GM23248 (cell line): ENCODE results near the gene PRKCA. TPM values are rescaled to one million over a fixed set of nuclear protein-coding genes. Genes with fewer than 3 reads are reported as not detected.

ENCODE experiments used
- DNase-seq: peaks from one replicate; pipeline ENCODE4 v3.0.0-alpha.2; 2015
- H2AFZ ChIP-seq: fragments of 200-600 bp; sonication (generic); 2 replicates; pipeline ENCODE4 v1.6.1; 2016; ENCODE audit warnings: antibody characterized with exemption
- H3F3A ChIP-seq: fragments of 200-600 bp; sonication (generic); 2 replicates; pipeline ENCODE4 v1.6.1; 2016; ENCODE audit warnings: mild to moderate bottlenecking, antibody characterized with exemption, mixed run types; ENCODE audit not compliant: insufficient read depth
- H3K27ac ChIP-seq: fragments of 200-600 bp; sonication (generic); 2 replicates; pipeline ENCODE4 v1.5.1; 2016; ENCODE audit warnings: mild to moderate bottlenecking
- H3K27me3 ChIP-seq: fragments of 200-600 bp; sonication (generic); replicated peaks from 2 replicates; pipeline ENCODE4 v1.6.1; 2016; ENCODE audit warnings: mild to moderate bottlenecking; ENCODE audit not compliant: insufficient read depth
- H3K36me3 ChIP-seq: fragments of 200-600 bp; sonication (generic); 2 replicates; pipeline ENCODE4 v1.6.1; 2016; ENCODE audit warnings: low read depth, mild to moderate bottlenecking
- H3K4me1 ChIP-seq: fragments of 200-600 bp; sonication (generic); 2 replicates; pipeline ENCODE4 v1.6.1; 2016; ENCODE audit warnings: mild to moderate bottlenecking; ENCODE audit not compliant: insufficient read depth
- H3K4me2 ChIP-seq: fragments of 200-600 bp; sonication (generic); one replicate; pipeline ENCODE4 v1.6.1; 2016; ENCODE audit warnings: mild to moderate bottlenecking; ENCODE audit not compliant: unreplicated experiment
- H3K4me3 ChIP-seq: fragments of 200-600 bp; sonication (generic); 2 replicates; pipeline ENCODE4 v1.5.1; 2016; ENCODE audit warnings: mild to moderate bottlenecking
- H3K79me2 ChIP-seq: fragments of 200-600 bp; sonication (generic); 2 replicates; pipeline ENCODE4 v1.6.1; 2016; ENCODE audit warnings: mild to moderate bottlenecking; ENCODE audit not compliant: insufficient read depth
- H3K9ac ChIP-seq: fragments of 200-600 bp; sonication (generic); 2 replicates; pipeline ENCODE4 v1.6.1; 2016; ENCODE audit warnings: mild to moderate bottlenecking
- H3K9me2 ChIP-seq: fragments of 200-600 bp; sonication (generic); 2 replicates; pipeline ENCODE4 v1.6.1; 2016; ENCODE audit warnings: mixed run types, mild to moderate bottlenecking, moderate library complexity; ENCODE audit not compliant: insufficient read depth
- H3K9me3 ChIP-seq: fragments of 200-600 bp; sonication (generic); one replicate; pipeline ENCODE4 v1.6.1; 2017; ENCODE audit warnings: low read depth
- H4K20me1 ChIP-seq: fragments of 200-600 bp; sonication (generic); 2 replicates; pipeline ENCODE4 v1.6.0; 2016; ENCODE audit not compliant: insufficient read depth
- EZH2 ChIP-seq: fragments of 200-600 bp; sonication (generic); IDR thresholded peaks from 2 replicates; pipeline ENCODE4 v1.6.1; 2018; ENCODE audit warnings: antibody characterized with exemption, mild to moderate bottlenecking; ENCODE audit not compliant: insufficient read depth, poor library complexity, severe bottlenecking
- EZH2phosphoT487 ChIP-seq: fragments of 200-600 bp; sonication (generic); IDR thresholded peaks from 2 replicates; pipeline ENCODE4 v1.6.1; 2018; ENCODE audit warnings: antibody characterized with exemption, moderate library complexity, mild to moderate bottlenecking, low read depth; ENCODE audit not compliant: insufficient read depth
- WGBS, 2 experiments: methylation state at CpG; one replicate each; pipeline ENCODE4 v1.1.6; 2015 to 2017; ENCODE audit warnings: low lambda C conversion rate in 2 of 2, low coverage in 1 of 2; ENCODE audit errors: missing lambda C conversion rate in 2 of 2; 5-methylcytosine and 5-hydroxymethylcytosine counted together
- in situ Hi-C: fragments of 300-500 bp; cut with MboI; formaldehyde crosslinking; loops from 2 replicates; pipeline ENCODE4 v1.15.0; 2020
- polyA plus RNA-seq: library from polyadenylated mRNA; unstranded; fragments of >200 nt; fragmentation: Nextera tagmentation; extraction: Ambion mirVana; gene quantifications from 2 replicates; pipeline ENCODE4 v1.2.1, GENCODE V29; 2016
- total RNA-seq: library from RNA; depleted of rRNA; stranded (reverse); fragments of >200 nt; shearing (Covaris generic); gene quantifications from 2 replicates; pipeline ENCODE4 v1.2.3, GENCODE V29; 2014

PRKCA gene
- total and polyA plus RNA-seq, 2 experiments from 2014 or later: 17.3 to 28.5 TPM

DNA sequence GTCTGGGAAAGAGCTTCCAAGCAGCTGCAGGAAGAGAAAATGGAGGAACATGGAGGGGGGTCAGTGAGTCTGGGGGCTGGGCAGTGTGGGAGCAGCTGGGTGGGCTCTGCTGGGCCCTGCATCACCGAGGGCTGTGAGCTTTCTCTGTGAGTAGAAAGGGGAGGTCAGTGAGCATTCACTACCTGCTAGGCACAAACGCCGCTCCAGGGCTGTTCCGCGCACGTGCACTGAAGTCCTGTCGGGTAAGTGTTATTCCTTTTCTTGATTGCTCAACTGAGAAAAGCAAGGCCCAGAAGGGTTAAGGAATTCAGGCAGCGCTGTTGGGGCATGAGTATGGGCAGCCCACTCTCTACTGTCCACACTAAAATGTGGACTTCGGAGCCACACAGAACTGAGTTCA is 537.2 kb downstream of the PRKCA start:
- Histone ChIP-seq H3K9me3 (no peaks in the 10 kb centered on the region), H3K4me3 (no peak overlapping the region), H3K9ac (no peak overlapping the region), H3K4me2 (no peak overlapping the region), H3K27ac (no peak overlapping the region), H3K9me2 (no peaks in the 10 kb centered on the region), H3F3A (no peaks in the 10 kb centered on the region), H4K20me1 (no peaks in the 10 kb centered on the region), H3K79me2 (no peaks in the 10 kb centered on the region), H3K4me1 (no peaks in the 10 kb centered on the region), H2AFZ (no peak overlapping the region), H3K36me3 (no peaks in the 10 kb centered on the region), H3K27me3 (peaks cover 38% of the 10 kb centered on the region)
- 69 to 81% methylated on average over 8 to 9 of the region's 9 CpGs for WGBS, 2 experiments
- no peak for DNase-seq
- TF ChIP-seq EZH2phosphoT487 (no peak), EZH2 (no peak)
- in situ Hi-C loops: no loop called here

- H3K4me1 ChIP-seq: no peaks in the 10 kb centered on the region
- no peak overlapping the region for H2AFZ ChIP-seq
- H3K9ac ChIP-seq: no peak overlapping the region
- no peaks in the 10 kb centered on the region for H3K9me2 ChIP-seq
- DNase-seq: no peak
- H3F3A ChIP-seq: no peaks in the 10 kb centered on the region
- in situ Hi-C loops: no loop called here
- H3K4me3 ChIP-seq: no peak overlapping the region
- H3K4me2 ChIP-seq: no peak overlapping the region
- H3K27ac ChIP-seq: no peak overlapping the region
- no peaks in the 10 kb centered on the region for H3K79me2 ChIP-seq
- peaks cover 35% of the 10 kb centered on the region for H3K27me3 ChIP-seq
- TF ChIP-seq EZH2 (no peak), EZH2phosphoT487 (no peak)
- H3K9me3 ChIP-seq: no peaks in the 10 kb centered on the region
- H3K36me3 ChIP-seq: no peaks in the 10 kb centered on the region
- 41 to 47% methylated on average over 10 of the region's 10 CpGs for WGBS, 2 experiments
- H4K20me1 ChIP-seq: no peaks in the 10 kb centered on the region
These were observed 537.6 kb downstream of the PRKCA start for GRCh38 chr17:66840061-66840460.

- no peaks in the 10 kb centered on the region for H4K20me1 ChIP-seq
- H3K27ac ChIP-seq: no peak overlapping the region
- H3K9me2 ChIP-seq: no peaks in the 10 kb centered on the region
- H3K4me1 ChIP-seq: no peaks in the 10 kb centered on the region
- H3K79me2 ChIP-seq: no peaks in the 10 kb centered on the region
- no peak overlapping the region for H3K4me3 ChIP-seq
- no peaks in the 10 kb centered on the region for H3F3A ChIP-seq
- no peak overlapping the region for H3K4me2 ChIP-seq
- H3K9ac ChIP-seq: no peak overlapping the region
- H3K36me3 ChIP-seq: no peaks in the 10 kb centered on the region
- no peaks in the 10 kb centered on the region for H3K9me3 ChIP-seq
- peaks cover 25% of the 10 kb centered on the region for H3K27me3 ChIP-seq
- DNase-seq: no peak
- in situ Hi-C loops: no loop called here
- TF ChIP-seq EZH2 (no peak), EZH2phosphoT487 (no peak)
- 35 to 36% methylated on average over 4 of the region's 4 CpGs for WGBS, 2 experiments
- H2AFZ ChIP-seq: no peak overlapping the region
These were observed 538.9 kb downstream of the PRKCA start for GRCh38 chr17:66841328-66841727.

- Histone ChIP-seq H3F3A (no peaks in the 10 kb centered on the region), H3K27ac (no peak overlapping the region), H3K36me3 (no peaks in the 10 kb centered on the region), H3K79me2 (no peaks in the 10 kb centered on the region), H3K4me2 (no peak overlapping the region), H4K20me1 (no peaks in the 10 kb centered on the region), H3K27me3 (peaks cover 21% of the 10 kb centered on the region), H3K4me1 (no peaks in the 10 kb centered on the region), H2AFZ (no peak overlapping the region), H3K9me2 (no peaks in the 10 kb centered on the region), H3K9ac (no peak overlapping the region), H3K4me3 (no peak overlapping the region), H3K9me3 (no peaks in the 10 kb centered on the region)
- in situ Hi-C loops: no loop called here
- no peak for DNase-seq
- 29% methylated on average over 4 of the region's 4 CpGs for WGBS, 2 experiments
- no peak for TF ChIP-seq EZH2
- TF ChIP-seq EZH2phosphoT487: no peak
These were observed 539.3 kb downstream of the PRKCA start for GRCh38 chr17:66841744-66842143.

DNA sequence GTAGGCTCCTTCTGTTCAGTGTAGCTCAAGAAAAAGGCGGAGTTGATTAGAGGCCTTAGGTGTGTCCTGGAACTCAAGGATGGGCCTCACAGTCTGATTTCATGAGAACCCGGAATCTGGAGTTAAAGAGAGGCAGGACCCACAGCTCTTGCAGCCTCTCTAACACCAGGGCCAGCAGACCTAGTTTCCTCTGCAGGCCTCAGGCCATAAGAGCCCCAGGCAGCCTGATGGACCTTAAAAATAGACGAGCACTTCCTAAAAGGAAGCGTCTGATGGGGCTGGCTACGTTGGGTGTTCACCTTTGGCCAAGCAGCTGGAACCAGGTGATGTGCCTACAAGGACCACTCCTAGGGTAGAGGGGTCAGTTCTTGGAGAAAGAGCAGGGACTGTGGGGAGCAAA is 540.1 kb downstream of the PRKCA start:
- Histone ChIP-seq H4K20me1 (no peaks in the 10 kb centered on the region), H3K27me3 (peaks cover 19% of the 10 kb centered on the region), H3K9me3 (no peaks in the 10 kb centered on the region), H3K4me3 (no peak overlapping the region), H3K9ac (no peak overlapping the region), H3K4me2 (no peak overlapping the region), H3K36me3 (no peaks in the 10 kb centered on the region), H3K79me2 (no peaks in the 10 kb centered on the region), H3F3A (no peaks in the 10 kb centered on the region), H2AFZ (no peak overlapping the region), H3K27ac (no peak overlapping the region), H3K9me2 (no peaks in the 10 kb centered on the region), H3K4me1 (no peaks in the 10 kb centered on the region)
- 65 to 70% methylated on average over 5 of the region's 5 CpGs for WGBS, 2 experiments
- in situ Hi-C loops: no loop called here
- TF ChIP-seq EZH2: no peak
- no peak for TF ChIP-seq EZH2phosphoT487
- no peak for DNase-seq
